HUES64 (cell line): ENCODE measurements around the gene MYT1.
"Not testable (repeated sequence)": the region's sequence is repeated elsewhere in the genome, so short reads cannot be mapped to it uniquely, and the experiment has no call there.

Experiments
- H3K27ac ChIP-seq: 2 replicates; pipeline ENCODE4 v1.7.0; 2013; ENCODE audit warnings: low read depth, low read length, inconsistent platforms
- H3K27me3 ChIP-seq: 2 replicates; pipeline ENCODE4 v1.6.1; 2013; ENCODE audit warnings: mild to moderate bottlenecking, low read length; ENCODE audit not compliant: insufficient read depth
- H3K36me3 ChIP-seq: 2 replicates; pipeline ENCODE4 v1.6.1; 2013; ENCODE audit warnings: mild to moderate bottlenecking, low read length; ENCODE audit not compliant: insufficient read depth
- H3K4me1 ChIP-seq: 2 replicates; pipeline ENCODE4 v1.6.1; 2013; ENCODE audit warnings: mild to moderate bottlenecking, low read length, moderate library complexity; ENCODE audit not compliant: insufficient read depth
- H3K4me3 ChIP-seq: 2 replicates; pipeline ENCODE4 v1.5.1; 2013; ENCODE audit warnings: mild to moderate bottlenecking, low read length, moderate library complexity
- H3K9ac ChIP-seq: 2 replicates; pipeline ENCODE4 v1.6.1; 2013; ENCODE audit warnings: mild to moderate bottlenecking, low read depth, low read length
- H3K9me3 ChIP-seq: 2 replicates; pipeline ENCODE4 v1.6.1; 2013; ENCODE audit warnings: low read depth, low read length; ENCODE audit not compliant: insufficient read depth
- WGBS: fragments of 150-250, 120-280 bp; methylation state at CpG from one replicate; pipeline ENCODE4 v1.1.7; 2013; ENCODE audit warnings: missing lambda C conversion rate; 5-methylcytosine and 5-hydroxymethylcytosine counted together

The MYT1 gene

GRCh38 chr20:64229507-64230061 is 65.3 kb downstream of the MYT1 start:
- Histone ChIP-seq H3K27ac (no peak overlapping the region), H3K4me3 (no peak overlapping the region), H3K36me3 (no peaks in the 10 kb centered on the region), H3K4me1 (no peaks in the 10 kb centered on the region), H3K9ac (no peak overlapping the region), H3K27me3 (no peaks in the 10 kb centered on the region), H3K9me3 (no peaks in the 10 kb centered on the region)
- WGBS: 81% methylated on average over 8 of the region's 8 CpGs

GRCh38 chr20:64230461-64231145 is 66.4 kb downstream of the MYT1 start:
- no peaks in the 10 kb centered on the region for H3K9me3 ChIP-seq
- no peaks in the 10 kb centered on the region for H3K4me1 ChIP-seq
- H3K27ac ChIP-seq: no peak overlapping the region
- no peak overlapping the region for H3K4me3 ChIP-seq
- WGBS: 84% methylated on average over 22 of the region's 22 CpGs
- H3K36me3 ChIP-seq: no peaks in the 10 kb centered on the region
- no peaks in the 10 kb centered on the region for H3K27me3 ChIP-seq
- no peak overlapping the region for H3K9ac ChIP-seq

- Histone ChIP-seq H3K4me3 (no peak overlapping the region), H3K27me3 (no peaks in the 10 kb centered on the region), H3K4me1 (no peaks in the 10 kb centered on the region), H3K9me3 (no peaks in the 10 kb centered on the region), H3K36me3 (no peaks in the 10 kb centered on the region), H3K9ac (no peak overlapping the region), H3K27ac (no peak overlapping the region)
- 92% methylated on average over 27 of the region's 27 CpGs for WGBS
Measured at GRCh38 chr20:64231621-64232550, 67.6 kb downstream of the MYT1 start.

- Histone ChIP-seq H3K4me3 (no peak overlapping the region), H3K27me3 (no peaks in the 10 kb centered on the region)
- 95% methylated on average over 3 of the region's 3 CpGs for WGBS
Measured at GRCh38 chr20:64232794-64233193, 68.5 kb downstream of the MYT1 start.

GRCh38 chr20:64233725-64234124 is 69.5 kb downstream of the MYT1 start:
- no peaks in the 10 kb centered on the region for H3K36me3 ChIP-seq
- H3K27me3 ChIP-seq: no peaks in the 10 kb centered on the region
- H3K9ac ChIP-seq: no peak overlapping the region
- whole genome bisulfite sequencing: 90% methylated on average over 5 of the region's 5 CpGs
- H3K27ac ChIP-seq: no peak overlapping the region
- H3K9me3 ChIP-seq: no peaks in the 10 kb centered on the region
- H3K4me1 ChIP-seq: no peaks in the 10 kb centered on the region
- H3K4me3 ChIP-seq: no peak overlapping the region

More at GRCh38 chr20:64232794-64233193, 68.5 kb downstream of the MYT1 start:
- Histone ChIP-seq H3K27ac (no peak overlapping the region), H3K9me3 (no peaks in the 10 kb centered on the region), H3K9ac (no peak overlapping the region), H3K4me1 (no peaks in the 10 kb centered on the region), H3K36me3 (no peaks in the 10 kb centered on the region)

GRCh38 chr20:64234291-64234791 is 70.1 kb downstream of the MYT1 start:
- no peak overlapping the region for H3K4me3 ChIP-seq
- no peaks in the 10 kb centered on the region for H3K4me1 ChIP-seq
- 97% methylated on average over 11 of the region's 11 CpGs for WGBS
- no peak overlapping the region for H3K27ac ChIP-seq
- H3K27me3 ChIP-seq: no peaks in the 10 kb centered on the region
- H3K9me3 ChIP-seq: no peaks in the 10 kb centered on the region
- no peaks in the 10 kb centered on the region for H3K36me3 ChIP-seq
- no peak overlapping the region for H3K9ac ChIP-seq

- not testable (repeated sequence) for H3K36me3 ChIP-seq, H3K9ac ChIP-seq, H3K9me3 ChIP-seq, H3K27ac ChIP-seq, H3K4me1 ChIP-seq, H3K27me3 ChIP-seq, H3K4me3 ChIP-seq
- WGBS: 93% methylated on average over 17 of the region's 17 CpGs
Measured at GRCh38 chr20:64234921-64235565, 70.8 kb downstream of the MYT1 start.

GRCh38 chr20:64236137-64237088 is 72.2 kb downstream of the MYT1 start:
- Histone ChIP-seq H3K9me3 (no peaks in the 10 kb centered on the region), H3K36me3 (no peaks in the 10 kb centered on the region), H3K4me1 (no peaks in the 10 kb centered on the region), H3K4me3 (no peak overlapping the region), H3K27me3 (no peaks in the 10 kb centered on the region), H3K9ac (no peak overlapping the region), H3K27ac (no peak overlapping the region)
- WGBS: 95% methylated on average over 23 of the region's 27 CpGs

GRCh38 chr20:64237316-64237715 is 73.1 kb downstream of the MYT1 start:
- 94% methylated on average over 17 of the region's 17 CpGs for WGBS
- H3K27me3 ChIP-seq: no peaks in the 10 kb centered on the region

GRCh38 chr20:64238115-64238825 is 74.0 kb downstream of the MYT1 start:
- no peaks in the 10 kb centered on the region for H3K4me1 ChIP-seq
- no peak overlapping the region for H3K27ac ChIP-seq
- H3K4me3 ChIP-seq: no peak overlapping the region
- no peaks in the 10 kb centered on the region for H3K36me3 ChIP-seq
- H3K27me3 ChIP-seq: no peaks in the 10 kb centered on the region
- H3K9ac ChIP-seq: no peak overlapping the region
- no peaks in the 10 kb centered on the region for H3K9me3 ChIP-seq
- WGBS: 89% methylated on average over 11 of the region's 11 CpGs

More at GRCh38 chr20:64237316-64237715, 73.1 kb downstream of the MYT1 start:
- no peak overlapping the region for H3K27ac ChIP-seq
- no peaks in the 10 kb centered on the region for H3K9me3 ChIP-seq
- H3K4me3 ChIP-seq: no peak overlapping the region
- no peak overlapping the region for H3K9ac ChIP-seq
- H3K36me3 ChIP-seq: no peaks in the 10 kb centered on the region
- H3K4me1 ChIP-seq: no peaks in the 10 kb centered on the region
